Fibroblast of peridontal ligament (primary cell): ENCODE data around the gene PDE4B.

Source experiments
- DNase-seq: peaks from one replicate; pipeline ENCODE4 v3.0.0-alpha.2; 2010; ENCODE audit errors: extremely low read depth

Gene PDE4B

GRCh38 chr1:65882076-65882475, 89.4 kb downstream of the PDE4B start:
- peak; percentile 65 for DNase-seq

- no peak for DNase-seq
Observed at GRCh38 chr1:65889441-65889840, 96.7 kb downstream of the PDE4B start.

GRCh38 chr1:65890201-65890843, 97.6 kb downstream of the PDE4B start:
- DNase-seq, result peak; percentile 50

- no peak for DNase-seq
Observed at GRCh38 chr1:65894738-65895605, 102.3 kb downstream of the PDE4B start.

- peak; percentile 65 for DNase-seq
Observed at GRCh38 chr1:65896721-65897120, 104.0 kb downstream of the PDE4B start.

GRCh38 chr1:65897485-65897884, 104.8 kb downstream of the PDE4B start:
- DNase-seq, result no peak

- DNase-seq, result no peak
Observed at GRCh38 chr1:65904681-65905083, 112.0 kb downstream of the PDE4B start.

GRCh38 chr1:65910432-65910831, 117.7 kb downstream of the PDE4B start:
- DNase-seq, result no peak

GRCh38 chr1:65911679-65912078, 119.0 kb downstream of the PDE4B start:
- DNase-seq, result no peak

GRCh38 chr1:65918564-65918963, 125.9 kb downstream of the PDE4B start:
- no peak for DNase-seq

- DNase-seq, result no peak
Observed at GRCh38 chr1:65921446-65921845, 128.8 kb downstream of the PDE4B start.

GRCh38 chr1:65924471-65924870, 131.8 kb downstream of the PDE4B start:
- DNase-seq, result peak; percentile 83

GRCh38 chr1:65938506-65938905, 145.8 kb downstream of the PDE4B start:
- DNase-seq, result no peak

GRCh38 chr1:65939191-65939590, 146.5 kb downstream of the PDE4B start:
- no peak for DNase-seq

GRCh38 chr1:65939636-65940035, 146.9 kb downstream of the PDE4B start:
- no peak for DNase-seq

- DNase-seq, result no peak
Observed at GRCh38 chr1:65940126-65940525, 147.4 kb downstream of the PDE4B start.

GRCh38 chr1:65942476-65942875, 149.8 kb downstream of the PDE4B start:
- DNase-seq, result no peak

GRCh38 chr1:65946376-65946775, 153.7 kb downstream of the PDE4B start:
- no peak for DNase-seq

GRCh38 chr1:65946960-65947359, 154.3 kb downstream of the PDE4B start:
- DNase-seq, result no peak

GRCh38 chr1:65948609-65949229, 156.0 kb downstream of the PDE4B start:
- peak; percentile 85 for DNase-seq

GRCh38 chr1:65949230-65949626, 156.5 kb downstream of the PDE4B start:
- peak; percentile 67 for DNase-seq

- no peak for DNase-seq
Observed at GRCh38 chr1:65949933-65950332, 157.2 kb downstream of the PDE4B start.

GRCh38 chr1:65952696-65953095, 160.0 kb downstream of the PDE4B start:
- DNase-seq, result peak; percentile 24
